Fibroblast of lung (primary cell): ENCODE results near the gene MARCHF6. TPM values are rescaled to one million over a fixed set of nuclear protein-coding genes. Genes with fewer than 3 reads are reported as not detected.
A peak's percentile ranks its signal among the peaks of the same experiment; 100 is the strongest.

Source experiments
- DNase-seq, 2 donors: peaks; one replicate each; pipeline versions ENCODE4 v3.0.0 to v3.0.0-alpha.2; 2010; ENCODE audit warnings: low read depth in 2 of 2
- H2AFZ ChIP-seq: 2 replicates; pipeline ENCODE4 v1.5.1; 2012; ENCODE audit warnings: low read length, control low read depth, inconsistent platforms
- H3K27ac ChIP-seq: 2 replicates; pipeline ENCODE4 v1.5.1; 2011; ENCODE audit warnings: low read length, control low read depth; ENCODE audit not compliant: insufficient read depth
- H3K27me3 ChIP-seq: 2 replicates; pipeline ENCODE4 v1.5.1; 2011; ENCODE audit warnings: mild to moderate bottlenecking, low read length; ENCODE audit not compliant: control insufficient read depth, insufficient read depth
- H3K36me3 ChIP-seq: 2 replicates; pipeline ENCODE4 v1.5.1; 2011; ENCODE audit warnings: low read length; ENCODE audit not compliant: control insufficient read depth, insufficient read depth
- H3K4me1 ChIP-seq: 2 replicates; pipeline ENCODE4 v1.5.1; 2011; ENCODE audit warnings: low read length; ENCODE audit not compliant: control insufficient read depth, insufficient read depth; ENCODE audit errors: extremely low read depth
- H3K4me2 ChIP-seq: 2 replicates; pipeline ENCODE4 v1.5.1; 2011; ENCODE audit warnings: low read length, control low read depth; ENCODE audit not compliant: insufficient read depth; ENCODE audit errors: extremely low read depth
- H3K4me3 ChIP-seq, 4 experiments: fragments of 200-600 bp in 1 of 4; sonication (generic) in 1 of 4; replicated peaks in 1 of 4; 2 replicates each; pipeline ENCODE4 v1.5.1; 2011 to 2016; ENCODE audit warnings: low read length in 4 of 4, low read depth in 3 of 4, mild to moderate bottlenecking in 3 of 4, control low read depth in 2 of 4, inconsistent platforms in 1 of 4, mixed read lengths in 1 of 4; ENCODE audit not compliant: insufficient read depth in 1 of 4; ENCODE audit errors: control extremely low read depth in 1 of 4
- H3K79me2 ChIP-seq: 2 replicates; pipeline ENCODE4 v1.5.1; 2012; ENCODE audit warnings: mild to moderate bottlenecking, low read length, inconsistent platforms; ENCODE audit not compliant: control insufficient read depth, insufficient read depth
- H3K9ac ChIP-seq: 2 replicates; pipeline ENCODE4 v1.5.1; 2011; ENCODE audit warnings: mild to moderate bottlenecking, low read length, control low read depth; ENCODE audit not compliant: insufficient read depth
- H3K9me3 ChIP-seq: 2 replicates; pipeline ENCODE4 v1.5.1; 2012; ENCODE audit warnings: low read depth, low read length; ENCODE audit not compliant: control insufficient read depth, insufficient read depth
- H4K20me1 ChIP-seq: 2 replicates; pipeline ENCODE4 v1.5.1; 2011; ENCODE audit warnings: low read length; ENCODE audit not compliant: control insufficient read depth, insufficient read depth; ENCODE audit errors: extremely low read depth
- EZH2 ChIP-seq: IDR thresholded peaks from 2 replicates; pipeline ENCODE4 v1.5.1; 2012; ENCODE audit warnings: low read length, control low read depth, mild to moderate bottlenecking; ENCODE audit errors: missing control alignments
- polyA plus RNA-seq, 2 donors: library from polyadenylated mRNA; depleted of rRNA in 1 of 2; stranded (reverse) in 1 of 2; unstranded in 1 of 2; fragments of >200 nt; gene quantifications; 2 replicates each; pipeline ENCODE4 v1.2.1, GENCODE V29; 2011 to 2012; ENCODE audit warnings: missing spikeins in 1 of 2
- total RNA-seq: library from RNA; depleted of rRNA; stranded (reverse); fragments of >200 nt; gene quantifications from 2 replicates; pipeline ENCODE4 v1.2.1, GENCODE V29; 2014
- TF ChIP-seq, protein P1 (sequence below), 2 donors: IDR thresholded peaks in 1 of 2; conservative IDR thresholded peaks in 1 of 2; 1 replicate in 1 of 2; 2 replicates in 1 of 2; pipeline ENCODE4 v1.5.1; 2011 to 2012; ENCODE audit warnings: low read length in 2 of 2, control low read depth in 1 of 2, inconsistent platforms in 1 of 2, low read depth in 1 of 2, mild to moderate bottlenecking in 1 of 2

MARCHF6 gene
- total and polyA plus RNA-seq, 2 donors (not counting 1 experiment from before 2014, with no cell fraction given): 67.9 to 142 TPM

DNA sequence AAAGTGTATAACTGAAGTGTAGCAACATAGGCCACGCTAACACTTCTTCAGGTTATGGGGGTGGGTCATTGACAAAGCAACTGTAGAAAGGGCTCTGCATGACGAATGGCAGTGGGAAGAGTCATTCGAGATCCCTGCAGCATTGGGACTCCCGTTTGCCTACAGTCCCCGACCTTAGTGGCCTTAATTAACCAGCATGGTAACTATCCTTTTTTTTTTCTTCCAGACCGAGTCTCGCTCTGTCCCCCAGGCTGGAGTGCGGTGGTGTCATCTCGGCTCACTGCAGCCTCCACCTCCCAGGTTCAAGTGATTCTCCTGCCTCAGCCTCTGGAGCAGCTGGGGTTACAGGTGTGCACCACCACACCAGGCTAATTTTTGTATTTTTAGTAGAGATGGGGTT lies 31.6 kb upstream of the MARCHF6 start:
- no peak for TF ChIP-seq EZH2
- TF ChIP-seq, protein P1, sequence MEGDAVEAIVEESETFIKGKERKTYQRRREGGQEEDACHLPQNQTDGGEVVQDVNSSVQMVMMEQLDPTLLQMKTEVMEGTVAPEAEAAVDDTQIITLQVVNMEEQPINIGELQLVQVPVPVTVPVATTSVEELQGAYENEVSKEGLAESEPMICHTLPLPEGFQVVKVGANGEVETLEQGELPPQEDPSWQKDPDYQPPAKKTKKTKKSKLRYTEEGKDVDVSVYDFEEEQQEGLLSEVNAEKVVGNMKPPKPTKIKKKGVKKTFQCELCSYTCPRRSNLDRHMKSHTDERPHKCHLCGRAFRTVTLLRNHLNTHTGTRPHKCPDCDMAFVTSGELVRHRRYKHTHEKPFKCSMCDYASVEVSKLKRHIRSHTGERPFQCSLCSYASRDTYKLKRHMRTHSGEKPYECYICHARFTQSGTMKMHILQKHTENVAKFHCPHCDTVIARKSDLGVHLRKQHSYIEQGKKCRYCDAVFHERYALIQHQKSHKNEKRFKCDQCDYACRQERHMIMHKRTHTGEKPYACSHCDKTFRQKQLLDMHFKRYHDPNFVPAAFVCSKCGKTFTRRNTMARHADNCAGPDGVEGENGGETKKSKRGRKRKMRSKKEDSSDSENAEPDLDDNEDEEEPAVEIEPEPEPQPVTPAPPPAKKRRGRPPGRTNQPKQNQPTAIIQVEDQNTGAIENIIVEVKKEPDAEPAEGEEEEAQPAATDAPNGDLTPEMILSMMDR (conservative IDR thresholded peaks at IDR 0.05 in 1 of 2, IDR thresholded peaks at IDR 0.05 in 1 of 2; ENCODE audit: low read depth in 1 of 2, low read length in 2 of 2): no peak
- no peaks in the 10 kb centered on the region for H3K4me1 ChIP-seq
- H3K4me3 ChIP-seq: no peak overlapping the region
- no peaks in the 10 kb centered on the region for H3K9me3 ChIP-seq
- H4K20me1 ChIP-seq: no peaks in the 10 kb centered on the region
- H3K4me2 ChIP-seq: no peak overlapping the region
- no peaks in the 10 kb centered on the region for H3K36me3 ChIP-seq
- H3K27ac ChIP-seq: no peak overlapping the region
- no peak overlapping the region for H2AFZ ChIP-seq
- H3K79me2 ChIP-seq: no peaks in the 10 kb centered on the region
- DNase-seq: no peak
- H3K27me3 ChIP-seq: peaks cover 6% of the 10 kb centered on the region
- no peak overlapping the region for H3K9ac ChIP-seq

DNA sequence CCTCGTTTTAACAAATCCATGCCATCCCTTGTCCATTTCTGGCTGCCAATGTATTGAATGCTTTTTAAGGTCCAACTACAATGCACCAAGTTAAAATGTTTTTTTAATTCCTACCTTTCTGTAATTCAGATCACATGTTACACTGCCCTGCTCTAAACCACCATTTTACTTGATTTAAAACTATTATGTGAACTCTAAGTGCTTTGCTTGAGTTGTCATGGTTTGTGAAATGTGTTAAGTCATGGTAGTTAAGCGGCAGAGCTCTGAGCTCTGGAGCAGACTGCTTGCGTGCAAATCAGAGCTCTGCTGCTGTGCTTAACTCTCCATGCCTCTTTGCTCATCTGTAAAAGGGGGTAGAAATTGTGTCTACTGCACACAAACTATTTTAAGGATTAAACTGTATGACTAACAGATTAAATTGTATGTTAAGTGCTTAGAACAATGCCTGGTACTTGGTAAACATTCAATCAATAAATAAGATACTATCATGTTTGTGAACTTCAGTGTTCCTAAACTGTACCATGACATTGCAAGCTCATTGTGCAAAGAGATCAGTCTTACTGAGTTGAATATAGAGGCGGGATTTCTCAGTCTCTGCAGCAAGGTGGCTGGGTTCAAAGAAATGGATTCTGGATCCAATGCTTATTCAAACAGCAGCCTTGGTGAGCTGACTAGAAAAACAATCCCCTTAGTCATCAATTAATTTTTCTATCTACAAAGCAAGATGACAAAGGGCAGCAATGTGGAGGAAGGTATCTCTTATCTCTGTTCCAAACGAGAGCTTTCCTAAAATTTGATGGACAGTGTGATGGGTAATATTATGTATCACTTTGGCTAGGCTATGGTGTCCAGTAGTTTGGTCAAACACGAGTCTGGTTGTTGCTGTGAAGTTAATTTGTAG lies 29.7 kb upstream of the MARCHF6 start:
- Histone ChIP-seq H3K4me2 (no peak overlapping the region), H3K79me2 (no peaks in the 10 kb centered on the region)
- peak in 1 of 2 donors; percentile 41 for DNase-seq

More for the DNA sequence above, 29.7 kb upstream of the MARCHF6 start:
- Histone ChIP-seq H3K36me3 (no peaks in the 10 kb centered on the region), H3K27ac (no peak overlapping the region), H3K4me1 (no peaks in the 10 kb centered on the region), H4K20me1 (no peaks in the 10 kb centered on the region), H2AFZ (no peak overlapping the region), H3K9me3 (no peaks in the 10 kb centered on the region), H3K9ac (no peak overlapping the region), H3K4me3 (no peak overlapping the region), H3K27me3 (peaks cover 3% of the 10 kb centered on the region)
- TF ChIP-seq, protein P1 (conservative IDR thresholded peaks at IDR 0.05 in 1 of 2, IDR thresholded peaks at IDR 0.05 in 1 of 2; ENCODE audit: low read depth in 1 of 2, low read length in 2 of 2): no peak
- no peak for TF ChIP-seq EZH2
